Neuronal stem cell (in vitro differentiated cells): Measurements from ENCODE around the gene HORMAD1.

Experiments used
- DNase-seq: peaks from one replicate; pipeline ENCODE4 v3.0.0-alpha.2; 2013; ENCODE audit warnings: low spot score
- H2AFZ ChIP-seq: one replicate; pipeline ENCODE4 v1.6.1; 2013; ENCODE audit warnings: mild to moderate bottlenecking, low read length, inconsistent platforms
- H2AK5ac ChIP-seq: 2 replicates; pipeline ENCODE4 v1.6.1; 2013; ENCODE audit warnings: low read depth, mild to moderate bottlenecking, inconsistent platforms, low read length, moderate library complexity, mixed read lengths
- H2BK120ac ChIP-seq: 2 replicates; pipeline ENCODE4 v1.6.1; 2013; ENCODE audit warnings: low read depth, mild to moderate bottlenecking, inconsistent platforms, low read length, moderate library complexity, mixed read lengths
- H2BK12ac ChIP-seq: one replicate; pipeline ENCODE4 v1.6.1; 2013; ENCODE audit warnings: low read length, inconsistent platforms
- H2BK15ac ChIP-seq: 2 replicates; pipeline ENCODE4 v1.6.1; 2013; ENCODE audit warnings: mild to moderate bottlenecking, low read length, inconsistent platforms, mixed read lengths
- H2BK5ac ChIP-seq: one replicate; pipeline ENCODE4 v1.6.1; 2013; ENCODE audit warnings: inconsistent platforms, mild to moderate bottlenecking, low read length, moderate library complexity
- H3K14ac ChIP-seq: one replicate; pipeline ENCODE4 v1.6.1; 2013; ENCODE audit warnings: low read length, inconsistent platforms
- H3K18ac ChIP-seq: 2 replicates; pipeline ENCODE4 v1.6.1; 2013; ENCODE audit warnings: low read length, inconsistent platforms
- H3K23ac ChIP-seq: 2 replicates; pipeline ENCODE4 v1.6.1; 2013; ENCODE audit warnings: low read depth, mild to moderate bottlenecking, mixed read lengths, low read length, inconsistent platforms; ENCODE audit not compliant: poor library complexity
- H3K27ac ChIP-seq: replicated peaks from 3 replicates; pipeline ENCODE4 v1.5.1; 2013; ENCODE audit warnings: low read length, inconsistent platforms
- H3K27me3 ChIP-seq, 3 experiments: 2 replicates each; pipeline ENCODE4 v1.6.1; 2013; ENCODE audit warnings: low read length in 3 of 3, mild to moderate bottlenecking in 2 of 3, inconsistent platforms in 1 of 3, low read depth in 1 of 3, mixed read lengths in 1 of 3, moderate library complexity in 1 of 3; ENCODE audit not compliant: control insufficient read depth in 3 of 3, insufficient read depth in 3 of 3
- H3K36me3 ChIP-seq, 2 donors: replicated peaks in 1 of 2; 2 replicates each; pipeline ENCODE4 v1.6.1; 2013; ENCODE audit warnings: low read length in 2 of 2; ENCODE audit not compliant: control insufficient read depth in 2 of 2, insufficient read depth in 2 of 2
- H3K4ac ChIP-seq: 2 replicates; pipeline ENCODE4 v1.6.1; 2013; ENCODE audit warnings: inconsistent platforms, mild to moderate bottlenecking, low read length, moderate library complexity
- H3K4me1 ChIP-seq, 2 donors: 1 replicate in 1 of 2; 2 replicates in 1 of 2; pipeline ENCODE4 v1.6.1; 2013; ENCODE audit warnings: low read length in 2 of 2, low read depth in 1 of 2; ENCODE audit not compliant: control insufficient read depth in 2 of 2, insufficient read depth in 1 of 2
- H3K4me2 ChIP-seq: one replicate; pipeline ENCODE4 v1.6.1; 2013; ENCODE audit warnings: mild to moderate bottlenecking, low read length, inconsistent platforms; ENCODE audit not compliant: insufficient read depth, poor library complexity, severe bottlenecking
- H3K4me3 ChIP-seq, 2 donors: 2 replicates each; pipeline ENCODE4 v1.5.1; 2013; ENCODE audit warnings: low read length in 2 of 2, mild to moderate bottlenecking in 2 of 2, inconsistent platforms in 1 of 2, moderate library complexity in 1 of 2
- H3K79me1 ChIP-seq: one replicate; pipeline ENCODE4 v1.6.1; 2013; ENCODE audit warnings: low read depth, mild to moderate bottlenecking, inconsistent platforms, low read length, moderate library complexity
- H3K9ac ChIP-seq: one replicate; pipeline ENCODE4 v1.6.1; 2013; ENCODE audit warnings: mild to moderate bottlenecking, low read depth, low read length, inconsistent platforms; ENCODE audit not compliant: poor library complexity
- H3K9me3 ChIP-seq, 2 donors: replicated peaks in 1 of 2; 2 replicates each; pipeline versions ENCODE3 to v1.6.1; 2013; ENCODE audit warnings: low read length in 2 of 2, mild to moderate bottlenecking in 2 of 2, inconsistent platforms in 1 of 2, low read depth in 1 of 2, mixed read lengths in 1 of 2, moderate library complexity in 1 of 2; ENCODE audit not compliant: control insufficient read depth in 2 of 2, insufficient read depth in 1 of 2
- H4K8ac ChIP-seq: one replicate; pipeline ENCODE4 v1.6.1; 2013; ENCODE audit warnings: low read depth, mild to moderate bottlenecking, inconsistent platforms, low read length, moderate library complexity
- H4K91ac ChIP-seq: one replicate; pipeline ENCODE4 v1.6.1; 2013; ENCODE audit warnings: low read length, low read depth, mild to moderate bottlenecking, inconsistent platforms; ENCODE audit not compliant: poor library complexity
- WGBS, 2 donors: extraction: QIAGEN DNeasy Blood & Tissue Kit; methylation state at CpG; one replicate each; pipeline ENCODE4 v1.1.7; 2013; ENCODE audit warnings: missing lambda C conversion rate in 2 of 2, mixed read lengths in 1 of 2; ENCODE audit not compliant: insufficient read length in 2 of 2, insufficient replicate concordance in 1 of 2; ENCODE audit errors: extremely low coverage in 2 of 2; 5-methylcytosine and 5-hydroxymethylcytosine counted together

The HORMAD1 gene

GRCh38 chr1:150683914-150684313 lies 36.8 kb downstream of the HORMAD1 start:
- Histone ChIP-seq H3K27me3 (no peaks in the 10 kb centered on the region), H3K36me3 (peaks cover 1 to 38% of the 10 kb centered on the region in 2 donors), H3K9me3 (no peaks in the 10 kb centered on the region), H3K27ac (no peak overlapping the region), H2AFZ (no peak overlapping the region), H2AK5ac (no peak overlapping the region), H3K4me1 (no peaks in the 10 kb centered on the region), H3K79me1 (no peaks in the 10 kb centered on the region), H3K14ac (no peak overlapping the region), H3K4me2 (no peak overlapping the region), H3K18ac (no peak overlapping the region), H2BK5ac (no peak overlapping the region), H4K91ac (no peak overlapping the region), H2BK12ac (no peak overlapping the region), H2BK15ac (no peak overlapping the region), H3K4me3 (no peak overlapping the region), H4K8ac (no peak overlapping the region), H3K23ac (no peak overlapping the region), H2BK120ac (no peak overlapping the region), H3K4ac (no peak overlapping the region), H3K9ac (no peak overlapping the region)
- no CpG with 5 or more reads among the region's 1 CpG for WGBS, 2 donors
- DNase-seq: no peak

DNA sequence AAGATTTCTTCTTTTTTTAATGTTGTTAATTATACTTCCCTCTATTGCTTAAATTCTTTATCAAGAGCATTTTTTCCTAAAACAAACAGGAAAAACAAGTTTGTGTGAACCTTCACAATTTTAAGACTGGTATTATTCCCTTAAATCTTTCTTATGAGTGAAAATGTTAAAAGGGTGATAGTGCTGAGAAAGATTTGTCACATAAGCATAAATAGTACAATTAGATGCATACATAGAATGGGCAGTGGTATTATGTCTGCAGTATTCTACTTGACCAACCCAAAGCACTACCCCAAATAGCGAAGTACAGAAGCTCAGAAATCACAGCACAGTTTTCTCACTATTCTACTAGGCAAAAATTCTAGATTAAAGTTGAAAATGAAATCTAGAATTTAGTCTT lies 41.7 kb downstream of the HORMAD1 start:
- DNase-seq: no peak
- H3K9me3 ChIP-seq: no peaks in the 10 kb centered on the region
- no peak overlapping the region for H3K14ac ChIP-seq
- H3K27me3 ChIP-seq: no peaks in the 10 kb centered on the region
- H2BK12ac ChIP-seq: no peak overlapping the region
- no peak overlapping the region for H4K8ac ChIP-seq
- H3K9ac ChIP-seq: no peak overlapping the region
- no CpG with 5 or more reads among the region's 1 CpG for WGBS, 2 donors
- no peak overlapping the region for H3K23ac ChIP-seq
- no peaks in the 10 kb centered on the region for H3K79me1 ChIP-seq
- H2BK5ac ChIP-seq: no peak overlapping the region
- H3K4me2 ChIP-seq: no peak overlapping the region
- no peaks in the 10 kb centered on the region for H3K4me1 ChIP-seq
- H3K18ac ChIP-seq: no peak overlapping the region
- no peak overlapping the region for H2AK5ac ChIP-seq
- H3K4ac ChIP-seq: no peak overlapping the region
- no peak overlapping the region for H3K27ac ChIP-seq
- H3K36me3 ChIP-seq: peaks cover 0 to 17% of the 10 kb centered on the region in 2 donors
- no peak overlapping the region for H2BK15ac ChIP-seq
- H3K4me3 ChIP-seq: no peak overlapping the region
- H2BK120ac ChIP-seq: no peak overlapping the region
- no peak overlapping the region for H4K91ac ChIP-seq
- no peak overlapping the region for H2AFZ ChIP-seq

DNA sequence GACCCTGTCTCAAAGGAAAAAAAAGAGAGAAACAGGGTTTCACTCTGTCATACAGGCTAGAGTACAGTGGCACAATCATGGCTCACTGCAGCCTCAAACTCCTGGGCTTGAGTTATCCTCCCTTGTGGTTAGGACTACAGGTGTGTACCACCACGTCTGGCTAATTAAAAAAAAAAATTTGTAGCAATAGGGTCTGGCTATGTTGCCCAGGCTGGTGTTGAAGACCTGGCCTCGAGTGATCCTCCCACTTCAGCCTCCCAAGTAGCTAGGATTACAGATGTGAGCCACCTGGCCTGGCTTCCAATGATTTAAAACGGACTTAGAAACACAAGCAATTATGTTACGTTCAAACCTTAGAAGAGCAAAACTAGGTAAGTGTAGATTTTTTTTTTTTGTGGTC lies 45.8 kb downstream of the HORMAD1 start:
- Histone ChIP-seq H3K4me3 (no peak overlapping the region), H2AFZ (no peak overlapping the region), H3K27ac (no peak overlapping the region), H2BK12ac (no peak overlapping the region), H3K4me1 (no peaks in the 10 kb centered on the region), H3K4ac (no peak overlapping the region), H3K18ac (no peak overlapping the region), H3K23ac (no peak overlapping the region), H2AK5ac (no peak overlapping the region), H3K9ac (no peak overlapping the region), H2BK15ac (no peak overlapping the region), H2BK5ac (no peak overlapping the region), H3K36me3 (peaks cover 0 to 3% of the 10 kb centered on the region in 2 donors), H3K4me2 (no peak overlapping the region), H4K8ac (no peak overlapping the region), H3K79me1 (peaks cover 2% of the 10 kb centered on the region), H3K9me3 (no peaks in the 10 kb centered on the region), H3K14ac (no peak overlapping the region), H4K91ac (no peak overlapping the region), H3K27me3 (no peaks in the 10 kb centered on the region), H2BK120ac (no peak overlapping the region)
- DNase-seq: no peak
- no CpG with 5 or more reads among the region's 4 CpGs for WGBS, 2 donors

- Histone ChIP-seq H2BK15ac (no peak overlapping the region), H3K9me3 (no peaks in the 10 kb centered on the region), H3K27ac (no peak overlapping the region), H4K8ac (no peak overlapping the region), H3K9ac (no peak overlapping the region), H3K4me3 (no peak overlapping the region), H3K36me3 (peaks cover 2 to 32% of the 10 kb centered on the region in 2 donors), H3K18ac (no peak overlapping the region), H3K4ac (no peak overlapping the region), H3K27me3 (no peaks in the 10 kb centered on the region), H3K4me2 (no peak overlapping the region), H2AFZ (no peak overlapping the region), H3K79me1 (no peaks in the 10 kb centered on the region), H3K14ac (no peak overlapping the region), H4K91ac (no peak overlapping the region), H2BK5ac (no peak overlapping the region), H3K23ac (no peak overlapping the region), H2BK120ac (no peak overlapping the region), H2AK5ac (no peak overlapping the region), H2BK12ac (no peak overlapping the region), H3K4me1 (no peaks in the 10 kb centered on the region)
- no CpG with 5 or more reads among the region's 7 CpGs for WGBS, 2 donors
- DNase-seq: no peak
These were observed 57.4 kb downstream of the HORMAD1 start for GRCh38 chr1:150663321-150663720.
